Caco-2 (cell line): ENCODE measurements around the gene DPP10. TPM values are rescaled to one million over a fixed set of nuclear protein-coding genes. Genes with fewer than 3 reads are reported as not detected.

Source experiments
- BruUV-seq: library from RNA; stranded (reverse); fragments of 400-500 nt; replicated peaks from 2 replicates; lab custom pipeline; 2021; lab: Mats Ljungman, UMichigan
- CTCF ChIA-PET: fragments of 300-600 bp; sonication (Branson Sonifier 250); formaldehyde crosslinking; loops from one replicate; lab custom pipeline; 2022; ENCODE audit warnings: antibody characterized with exemption; lab: Charles Lee
- POLR2A ChIA-PET: fragments of 300-600 bp; sonication (Branson Sonifier 250); formaldehyde crosslinking; loops from one replicate; lab custom pipeline; 2022; ENCODE audit warnings: antibody characterized with exemption; lab: Charles Lee
- DNase-seq, 2 experiments: peaks; one replicate each; pipeline versions ENCODE4 v3.0.0 to v3.0.0-alpha.2; 2020 to 2022
- H3K27me3 ChIP-seq: replicated peaks from 2 replicates; pipeline ENCODE4 v1.6.0; 2011; ENCODE audit warnings: low read length; ENCODE audit not compliant: control insufficient read depth, insufficient read depth
- H3K36me3 ChIP-seq: 2 replicates; pipeline ENCODE4 v1.5.1; 2011; ENCODE audit warnings: low read length; ENCODE audit not compliant: control insufficient read depth, insufficient read depth
- H3K4me1 ChIP-seq: fragments of 250-450 bp; sonication (Bioruptor Pico); 2 replicates; pipeline ENCODE4 v1.5.1; 2020; ENCODE audit warnings: mild to moderate bottlenecking
- H3K4me3 ChIP-seq: 2 replicates; pipeline ENCODE4 v1.5.1; 2011; ENCODE audit warnings: low read depth, mild to moderate bottlenecking, control low read depth, low read length
- H3K9me3 ChIP-seq: fragments of 250-450 bp; sonication (Bioruptor Pico); 2 replicates; pipeline ENCODE4 v1.5.1; 2020; ENCODE audit warnings: mild to moderate bottlenecking, moderate library complexity
- H3K27ac Mint-ChIP-seq: one replicate; pipeline ENCODE4 v1.8.0; 2022; ENCODE audit warnings: mixed read lengths; ENCODE audit not compliant: unreplicated experiment
- H3K27me3 Mint-ChIP-seq: one replicate; pipeline ENCODE4 v1.8.0; 2022; ENCODE audit warnings: mixed read lengths; ENCODE audit not compliant: insufficient read depth, unreplicated experiment
- H3K36me3 Mint-ChIP-seq: one replicate; pipeline ENCODE4 v1.8.0; 2022; ENCODE audit warnings: mild to moderate bottlenecking, mixed read lengths; ENCODE audit not compliant: insufficient read depth, unreplicated experiment
- H3K4me1 Mint-ChIP-seq: one replicate; pipeline ENCODE4 v1.8.0; 2022; ENCODE audit warnings: low read depth, mixed read lengths; ENCODE audit not compliant: unreplicated experiment
- H3K4me3 Mint-ChIP-seq: one replicate; pipeline ENCODE4 v1.8.0; 2022; ENCODE audit warnings: mild to moderate bottlenecking, moderate library complexity, mixed read lengths; ENCODE audit not compliant: unreplicated experiment
- H3K9me3 Mint-ChIP-seq: one replicate; pipeline ENCODE4 v1.8.0; 2022; ENCODE audit warnings: mixed read lengths; ENCODE audit not compliant: unreplicated experiment
- CTCF ChIP-seq, 2 experiments: fragments of 200-600 bp in 1 of 2; IDR thresholded peaks; 1 replicate in 1 of 2; 2 replicates in 1 of 2; pipeline versions ENCODE4 v1.5.1 to v1.8.0; 2011 to 2022; ENCODE audit warnings: antibody characterized with exemption in 1 of 2, control low read depth in 1 of 2, inconsistent platforms in 1 of 2, low read depth in 1 of 2, low read length in 1 of 2, mild to moderate bottlenecking in 1 of 2, moderate library complexity in 1 of 2; ENCODE audit not compliant: insufficient read depth in 1 of 2, severe bottlenecking in 1 of 2, unreplicated experiment in 1 of 2
- intact Hi-C: fragments of 100-400 bp; cut with micrococcal nuclease; formaldehyde crosslinking; loops from one replicate; pipeline ENCODE4 v1.10.0; 2022; ENCODE audit not compliant: unreplicated experiment
- total RNA-seq: library from RNA; stranded (reverse); gene quantifications from 2 replicates; pipeline ENCODE4 v1.2.3, GENCODE V29; 2022

DPP10 gene
- total RNA-seq, 1 experiment from 2014 or later: not detected

- no peaks in the 10 kb centered on the region for H3K9me3 ChIP-seq
- POLR2A ChIA-PET: no interaction called here
- no peaks in the 10 kb centered on the region for H3K36me3 ChIP-seq
- BruUV-seq: no TSS peak
- intact Hi-C loops: no loop called here
- DNase-seq: no peak
- Mint-ChIP-seq H3K4me1 (no peaks in the 10 kb centered on the region), H3K4me3 (no peak overlapping the region), H3K27ac (no peak overlapping the region), H3K36me3 (no peaks in the 10 kb centered on the region), H3K9me3 (no peaks in the 10 kb centered on the region), H3K27me3 (no peaks in the 10 kb centered on the region)
- no peak overlapping the region for H3K4me3 ChIP-seq
- no peaks in the 10 kb centered on the region; the same call in 1 of the 2 replicates for H3K27me3 ChIP-seq
- CTCF ChIA-PET: no interaction called here
- no peak for TF ChIP-seq CTCF (IDR thresholded peaks at IDR 0.05; ENCODE audit: insufficient read depth in 1 of 2, low read depth in 1 of 2, low read length in 1 of 2, severe bottlenecking in 1 of 2, unreplicated experiment in 1 of 2)
- H3K4me1 ChIP-seq: no peaks in the 10 kb centered on the region
These were observed 1142.1 kb downstream of the DPP10 start for GRCh38 chr2:115584507-115584906.

- Histone ChIP-seq H3K4me3 (no peak overlapping the region), H3K36me3 (no peaks in the 10 kb centered on the region), H3K4me1 (no peaks in the 10 kb centered on the region), H3K27me3 (no peaks in the 10 kb centered on the region), H3K9me3 (no peaks in the 10 kb centered on the region)
- Mint-ChIP-seq H3K4me3 (no peak overlapping the region), H3K4me1 (no peaks in the 10 kb centered on the region), H3K27me3 (peaks cover 5% of the 10 kb centered on the region), H3K9me3 (no peaks in the 10 kb centered on the region), H3K36me3 (no peaks in the 10 kb centered on the region), H3K27ac (no peak overlapping the region)
- POLR2A ChIA-PET: no interaction called here
- CTCF ChIA-PET: no interaction called here
- BruUV-seq: no TSS peak
- no peak for DNase-seq
- TF ChIP-seq CTCF (IDR thresholded peaks at IDR 0.05; ENCODE audit: insufficient read depth in 1 of 2, low read depth in 1 of 2, low read length in 1 of 2, severe bottlenecking in 1 of 2, unreplicated experiment in 1 of 2): no peak
- intact Hi-C loops: no loop called here
These were observed 1154.4 kb downstream of the DPP10 start for GRCh38 chr2:115596659-115597375.

GRCh38 chr2:115603285-115603684 is 1160.8 kb downstream of the DPP10 start:
- H3K9me3 Mint-ChIP-seq: no peaks in the 10 kb centered on the region
- no peak overlapping the region for H3K4me3 Mint-ChIP-seq
- intact Hi-C loops: no loop called here
- no peaks in the 10 kb centered on the region for H3K36me3 ChIP-seq
- CTCF ChIA-PET: no interaction called here
- no peaks in the 10 kb centered on the region for H3K4me1 ChIP-seq
- POLR2A ChIA-PET: no interaction called here
- H3K27ac Mint-ChIP-seq: no peak overlapping the region
- H3K4me1 Mint-ChIP-seq: no peaks in the 10 kb centered on the region
- DNase-seq: no peak
- H3K27me3 Mint-ChIP-seq: peaks cover 7% of the 10 kb centered on the region
- H3K4me3 ChIP-seq: no peak overlapping the region
- H3K36me3 Mint-ChIP-seq: no peaks in the 10 kb centered on the region
- TF ChIP-seq CTCF (IDR thresholded peaks at IDR 0.05; ENCODE audit: insufficient read depth in 1 of 2, low read depth in 1 of 2, low read length in 1 of 2, severe bottlenecking in 1 of 2, unreplicated experiment in 1 of 2): no peak
- H3K9me3 ChIP-seq: no peaks in the 10 kb centered on the region
- no peaks in the 10 kb centered on the region for H3K27me3 ChIP-seq
- no TSS peak for BruUV-seq
